Epithelial cell of esophagus (primary cell): ENCODE data around the gene MPPED1.

Experiments
- DNase-seq: peaks from one replicate; pipeline ENCODE4 v3.0.0; 2010; ENCODE audit warnings: low read depth
- H3K4me3 ChIP-seq: 2 replicates; pipeline ENCODE4 v1.5.1; 2011; ENCODE audit warnings: mild to moderate bottlenecking, low read length, control low read depth
- TF ChIP-seq, protein P1 (sequence below): IDR thresholded peaks from 2 replicates; pipeline ENCODE4 v1.5.1; 2011; ENCODE audit warnings: low read depth, mild to moderate bottlenecking, low read length, control low read depth, inconsistent platforms; ENCODE audit not compliant: insufficient read depth; ENCODE audit errors: missing control alignments

MPPED1 gene

DNA sequence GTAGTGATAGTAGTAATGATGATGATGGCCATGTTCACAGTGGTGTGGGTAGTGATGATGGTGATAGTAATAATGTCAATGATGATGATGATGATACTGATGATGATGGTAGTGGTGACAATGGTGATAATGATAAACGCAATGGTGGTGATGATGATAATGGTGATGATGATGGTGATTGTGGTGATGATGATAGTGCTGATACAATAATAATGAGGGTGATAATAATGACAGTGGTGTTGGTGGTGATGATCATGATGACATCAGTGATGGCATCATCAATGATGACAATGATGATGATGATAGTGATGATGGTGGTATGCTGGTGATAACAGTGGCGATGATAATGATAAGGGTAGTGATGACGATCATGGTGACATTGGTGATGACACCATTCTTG, 92.3 kb downstream of the MPPED1 start:
- DNase-seq, result no peak
- H3K4me3 ChIP-seq, result no peak overlapping the region
- TF ChIP-seq, protein P1, sequence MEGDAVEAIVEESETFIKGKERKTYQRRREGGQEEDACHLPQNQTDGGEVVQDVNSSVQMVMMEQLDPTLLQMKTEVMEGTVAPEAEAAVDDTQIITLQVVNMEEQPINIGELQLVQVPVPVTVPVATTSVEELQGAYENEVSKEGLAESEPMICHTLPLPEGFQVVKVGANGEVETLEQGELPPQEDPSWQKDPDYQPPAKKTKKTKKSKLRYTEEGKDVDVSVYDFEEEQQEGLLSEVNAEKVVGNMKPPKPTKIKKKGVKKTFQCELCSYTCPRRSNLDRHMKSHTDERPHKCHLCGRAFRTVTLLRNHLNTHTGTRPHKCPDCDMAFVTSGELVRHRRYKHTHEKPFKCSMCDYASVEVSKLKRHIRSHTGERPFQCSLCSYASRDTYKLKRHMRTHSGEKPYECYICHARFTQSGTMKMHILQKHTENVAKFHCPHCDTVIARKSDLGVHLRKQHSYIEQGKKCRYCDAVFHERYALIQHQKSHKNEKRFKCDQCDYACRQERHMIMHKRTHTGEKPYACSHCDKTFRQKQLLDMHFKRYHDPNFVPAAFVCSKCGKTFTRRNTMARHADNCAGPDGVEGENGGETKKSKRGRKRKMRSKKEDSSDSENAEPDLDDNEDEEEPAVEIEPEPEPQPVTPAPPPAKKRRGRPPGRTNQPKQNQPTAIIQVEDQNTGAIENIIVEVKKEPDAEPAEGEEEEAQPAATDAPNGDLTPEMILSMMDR, result no peak

GRCh38 chr22:43504666-43505261, 93.0 kb downstream of the MPPED1 start:
- no peak for DNase-seq
- TF ChIP-seq, protein P1, result no peak
- H3K4me3 ChIP-seq, result no peak overlapping the region

GRCh38 chr22:43505423-43505822, 93.6 kb downstream of the MPPED1 start:
- no peak for DNase-seq
- no peak overlapping the region for H3K4me3 ChIP-seq
- TF ChIP-seq, protein P1, result no peak

- TF ChIP-seq, protein P1, result no peak
- DNase-seq, result no peak
Observed at GRCh38 chr22:43505896-43506295, 94.1 kb downstream of the MPPED1 start.

GRCh38 chr22:43506487-43506886, 94.7 kb downstream of the MPPED1 start:
- TF ChIP-seq, protein P1, result no peak
- no peak overlapping the region for H3K4me3 ChIP-seq
- DNase-seq, result no peak

More at GRCh38 chr22:43505896-43506295, 94.1 kb downstream of the MPPED1 start:
- H3K4me3 ChIP-seq, result no peak overlapping the region

- DNase-seq, result no peak
- TF ChIP-seq, protein P1, result no peak
- H3K4me3 ChIP-seq, result no peak overlapping the region
Observed at GRCh38 chr22:43507235-43507634, 95.4 kb downstream of the MPPED1 start.

- TF ChIP-seq, protein P1, result no peak
- no peak overlapping the region for H3K4me3 ChIP-seq
- DNase-seq, result no peak
Observed at GRCh38 chr22:43508489-43508888, 96.7 kb downstream of the MPPED1 start.
